Gastroesophageal sphincter (tissue), 3 donors: Measurements from ENCODE around the gene ZNF580.

ENCODE experiments used
- CTCF ChIP-seq, 4 experiments: fragments of 200-600 bp in 2 of 4; fragments of 450-650 bp in 2 of 4; sonication (generic) in 1 of 4; IDR thresholded peaks; one replicate each; pipeline ENCODE4 v1.5.1; 2017 to 2019; ENCODE audit warnings: antibody characterized with exemption in 4 of 4, mild to moderate bottlenecking in 2 of 4, moderate library complexity in 2 of 4
- POLR2AphosphoS5 ChIP-seq: sonication (generic); formaldehyde crosslinking; IDR thresholded peaks from one replicate; pipeline ENCODE4 v1.6.1; 2017; ENCODE audit warnings: antibody characterized with exemption

DNA sequence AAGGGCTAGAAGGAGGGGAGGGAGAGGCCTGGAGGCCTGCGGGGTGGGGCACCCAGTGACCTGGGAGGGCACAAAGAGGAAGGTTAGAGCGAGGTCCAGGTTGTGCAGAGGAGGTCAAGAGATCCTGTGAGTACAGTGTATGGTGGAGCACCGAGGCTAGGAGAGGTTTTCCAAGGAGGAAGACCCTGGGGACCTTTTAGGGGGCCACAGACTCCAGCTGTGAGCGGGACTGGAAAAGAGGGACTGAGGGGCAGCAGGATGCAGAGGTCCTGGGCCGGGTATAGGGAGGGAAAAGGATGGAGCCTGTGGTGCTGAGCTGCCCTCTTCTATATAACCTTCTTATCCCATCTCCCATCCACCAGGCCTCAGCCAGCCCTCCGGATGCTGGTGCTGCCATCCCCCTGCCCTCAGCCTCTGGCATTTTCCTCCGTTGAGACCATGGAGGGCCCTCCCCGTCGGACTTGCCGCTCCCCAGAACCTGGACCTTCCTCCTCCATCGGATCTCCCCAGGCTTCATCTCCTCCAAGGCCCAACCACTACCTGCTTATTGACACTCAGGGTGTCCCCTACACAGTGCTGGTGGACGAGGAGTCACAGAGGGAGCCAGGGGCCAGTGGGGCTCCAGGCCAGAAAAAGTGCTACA lies 3.5 kb downstream of the ZNF580 start:
- TF ChIP-seq POLR2AphosphoS5 (no peak), CTCF (IDR thresholded peaks at IDR 0.05) (no peak)
